ENCODE data around the gene NKD2.

NKD2 gene

GRCh38 chr5:1032011-1032410 is 23.4 kb downstream of the NKD2 start:
- DNase-seq, result no peak

DNA sequence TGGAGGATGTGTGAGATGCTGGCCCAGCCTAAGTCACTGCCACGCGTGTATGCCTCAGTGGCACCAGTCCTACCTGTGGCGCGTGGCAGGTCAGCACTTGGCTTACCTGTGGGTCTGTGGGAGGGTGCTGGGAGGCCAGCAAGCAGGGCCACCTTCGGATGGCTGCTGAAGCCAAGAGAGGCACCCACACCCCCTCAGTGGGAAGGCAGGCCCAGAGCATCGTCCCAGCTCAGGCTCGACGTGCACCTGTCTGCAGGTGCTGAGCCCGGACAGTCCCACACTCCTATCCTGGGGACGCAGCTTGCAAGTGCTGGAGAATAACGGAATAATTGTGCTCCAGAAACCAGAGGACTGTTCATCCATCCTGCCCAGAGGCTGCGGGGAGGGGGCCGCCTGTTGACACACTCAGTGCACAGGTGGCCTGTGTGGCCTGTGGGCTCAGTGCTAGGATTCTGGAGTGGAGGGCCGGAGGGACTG is 24.0 kb downstream of the NKD2 start:
- no peak for DNase-seq

DNA sequence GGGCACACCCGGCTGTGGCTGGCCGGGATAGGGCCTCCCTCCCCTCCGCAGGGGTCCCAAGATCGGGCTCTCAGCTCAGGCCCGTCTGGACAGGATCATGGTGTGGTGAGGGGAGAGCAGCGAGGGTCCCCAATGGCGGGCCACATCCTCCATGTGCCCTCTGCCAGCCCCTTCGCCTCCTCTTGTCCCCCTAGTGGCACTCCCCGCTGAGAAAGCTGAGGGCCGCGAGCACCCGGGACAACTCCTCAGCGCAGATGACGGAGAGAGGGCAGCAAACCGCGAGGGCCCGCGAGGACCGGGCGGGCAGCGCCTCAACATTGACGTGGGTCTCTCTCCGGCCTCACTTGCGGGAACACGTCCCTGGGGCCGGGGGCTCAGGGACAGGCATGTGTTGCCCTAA is 24.6 kb downstream of the NKD2 start:
- DNase-seq, result no peak

- DNase-seq, result no peak
Measured at GRCh38 chr5:1033606-1034420, 25.2 kb downstream of the NKD2 start.

DNA sequence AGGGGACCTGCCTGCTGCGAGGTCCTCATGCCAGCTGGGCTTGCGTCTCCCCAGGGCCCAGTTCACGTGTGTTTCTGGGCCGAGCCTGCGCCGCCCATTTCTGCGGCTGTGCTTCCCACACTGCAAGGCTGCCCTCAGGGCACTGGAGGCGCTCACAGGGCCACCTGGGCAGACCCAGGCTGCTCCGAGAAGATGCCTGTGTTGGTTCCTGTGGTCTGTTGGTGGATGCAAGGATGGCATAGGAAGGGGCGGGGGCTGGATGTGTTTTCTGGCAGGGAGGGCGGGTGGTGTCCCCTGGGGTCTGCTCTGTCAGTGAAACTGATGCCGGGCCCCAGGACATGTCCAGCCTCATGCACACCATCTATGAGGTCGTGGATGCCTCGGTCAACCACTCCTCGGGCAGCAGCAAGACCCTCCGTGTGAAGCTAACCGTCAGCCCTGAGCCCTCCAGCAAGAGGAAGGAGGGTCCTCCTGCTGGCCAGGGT is 25.9 kb downstream of the NKD2 start:
- DNase-seq, result no peak

DNA sequence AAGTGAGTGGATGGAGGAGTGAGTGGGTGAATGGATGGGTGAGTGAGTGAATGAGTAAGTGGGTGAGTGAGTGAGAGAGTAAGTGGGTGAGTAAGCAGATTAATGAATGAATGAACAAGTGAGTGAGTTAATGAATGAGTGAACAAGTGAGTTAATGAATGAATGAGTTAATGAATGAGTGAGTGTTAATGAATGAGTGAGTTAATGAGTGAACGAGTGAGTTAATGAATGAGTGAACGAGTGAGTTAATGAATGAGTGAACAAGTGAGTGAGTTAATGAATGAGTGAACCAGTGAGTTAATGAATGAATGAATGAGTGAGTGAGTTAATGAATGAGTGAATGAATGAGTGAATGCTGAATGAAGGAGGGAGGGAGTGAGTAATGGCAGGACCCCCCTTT is 26.4 kb downstream of the NKD2 start:
- DNase-seq, result no peak

- DNase-seq, result no peak
Measured at GRCh38 chr5:1035421-1036405, 27.1 kb downstream of the NKD2 start.

GRCh38 chr5:1036504-1037122 is 28.0 kb downstream of the NKD2 start:
- no peak for DNase-seq

- peak; percentile 5 for DNase-seq
Measured at GRCh38 chr5:1037123-1037670, 28.6 kb downstream of the NKD2 start.

- no peak for DNase-seq
Measured at GRCh38 chr5:1037671-1038416, 29.2 kb downstream of the NKD2 start.

GRCh38 chr5:1038417-1039209 is 30.0 kb downstream of the NKD2 start:
- no peak for DNase-seq

DNA sequence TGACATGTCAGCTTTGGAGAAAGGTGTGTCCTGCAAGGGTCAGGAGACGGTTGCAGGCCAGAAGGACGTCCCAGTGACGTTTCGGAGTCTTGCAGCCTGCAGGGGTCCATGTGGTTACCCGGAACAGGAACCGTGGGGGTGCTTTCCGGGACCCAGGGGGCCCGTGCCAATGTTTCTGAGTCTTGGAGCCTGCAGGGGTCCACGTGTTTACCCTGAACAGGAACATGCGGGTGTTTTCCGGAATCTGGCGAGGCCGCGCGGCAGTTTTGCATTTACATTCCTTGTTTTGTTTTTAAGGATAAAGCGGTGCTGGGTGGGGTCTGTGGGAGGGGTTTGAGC is 30.6 kb downstream of the NKD2 start:
- DNase-seq, result no peak

GRCh38 chr5:1039706-1040260 is 31.2 kb downstream of the NKD2 start:
- DNase-seq, result no peak

GRCh38 chr5:1040571-1040970 is 32.0 kb downstream of the NKD2 start:
- DNase-seq, result no peak

DNA sequence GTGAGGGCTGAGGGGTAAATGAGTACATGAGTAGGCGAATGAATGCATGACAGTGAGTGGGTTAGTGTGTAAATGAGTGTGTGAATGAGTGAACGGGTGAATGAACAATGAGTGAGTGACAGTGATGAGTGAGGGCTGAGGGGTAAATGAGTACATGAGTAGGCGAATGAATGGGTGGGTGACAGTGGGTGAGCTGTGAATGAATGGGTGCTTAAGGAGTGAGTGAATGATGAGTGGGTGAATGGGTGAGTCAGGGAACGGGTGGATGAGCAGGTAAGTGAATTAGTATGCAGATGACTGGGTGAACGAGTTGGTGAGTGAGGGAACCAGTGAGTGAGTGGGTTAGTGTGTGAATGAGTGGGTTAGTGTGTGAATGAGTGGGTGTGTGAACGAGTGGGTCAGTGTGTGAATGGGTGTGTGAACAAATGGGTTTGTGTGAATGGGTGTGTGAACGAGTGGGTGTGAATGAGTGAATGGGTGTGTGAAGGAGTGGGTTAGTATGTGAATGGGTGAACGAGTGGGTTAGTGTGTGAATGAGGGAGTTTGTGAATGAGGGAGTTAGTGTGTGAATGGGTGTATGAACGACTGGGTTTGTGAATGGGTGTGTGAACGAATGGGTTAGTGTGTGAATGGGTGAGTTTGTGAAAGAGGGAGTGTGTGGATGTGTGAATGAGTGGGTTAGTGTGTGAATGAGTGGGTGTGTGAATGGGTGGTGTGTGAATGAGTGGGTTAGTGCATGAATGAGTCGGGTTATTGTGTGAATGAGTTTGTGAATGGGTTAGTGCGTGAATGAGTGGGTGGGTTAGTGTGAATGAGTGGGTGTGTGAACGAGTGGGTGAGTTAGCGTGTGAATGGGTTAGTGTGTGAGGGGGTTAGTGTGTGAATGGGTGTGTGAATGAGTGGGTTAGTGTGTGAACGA is 32.9 kb downstream of the NKD2 start:
- DNase-seq, result no peak

DNA sequence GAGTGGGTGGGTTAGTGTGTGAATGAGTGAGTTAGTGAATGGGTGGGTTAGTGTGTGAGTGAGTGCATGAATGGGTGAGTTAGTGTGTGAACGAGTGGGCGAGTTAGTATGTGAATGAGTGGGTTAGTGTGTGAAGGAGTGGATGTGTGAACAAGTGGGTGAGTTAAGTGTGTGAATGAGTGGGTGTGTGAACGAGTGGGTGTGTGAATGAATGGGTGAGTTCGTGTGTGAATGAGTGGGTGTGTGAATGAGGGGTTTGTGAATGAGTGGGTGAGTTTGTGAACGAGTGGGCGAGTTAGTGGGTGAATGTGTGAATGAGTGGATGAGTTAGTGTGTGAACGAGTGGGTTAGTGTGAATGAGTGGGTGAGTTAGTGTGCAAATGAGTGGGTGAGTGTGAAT is 34.0 kb downstream of the NKD2 start:
- DNase-seq, result no peak

DNA sequence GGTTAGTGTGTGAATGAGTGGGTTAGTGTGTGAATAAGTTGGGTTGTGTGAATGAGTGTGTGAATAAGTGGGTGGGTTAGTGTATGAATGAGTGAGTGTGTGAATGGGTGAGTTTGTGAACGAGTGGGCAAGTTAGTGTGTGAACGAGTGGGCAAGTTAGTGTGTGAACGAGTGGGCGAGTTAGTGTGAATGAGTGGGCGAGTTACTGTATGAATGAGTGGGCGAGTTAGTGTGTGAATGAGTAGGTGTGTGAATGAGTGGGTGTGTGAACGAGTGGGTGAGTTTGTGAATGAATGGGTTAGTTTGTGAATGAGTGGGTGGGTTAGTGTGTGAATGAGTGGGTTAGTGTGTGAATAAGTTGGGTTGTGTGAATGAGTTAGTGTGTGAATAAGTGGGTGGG is 34.7 kb downstream of the NKD2 start:
- no peak for DNase-seq

DNA sequence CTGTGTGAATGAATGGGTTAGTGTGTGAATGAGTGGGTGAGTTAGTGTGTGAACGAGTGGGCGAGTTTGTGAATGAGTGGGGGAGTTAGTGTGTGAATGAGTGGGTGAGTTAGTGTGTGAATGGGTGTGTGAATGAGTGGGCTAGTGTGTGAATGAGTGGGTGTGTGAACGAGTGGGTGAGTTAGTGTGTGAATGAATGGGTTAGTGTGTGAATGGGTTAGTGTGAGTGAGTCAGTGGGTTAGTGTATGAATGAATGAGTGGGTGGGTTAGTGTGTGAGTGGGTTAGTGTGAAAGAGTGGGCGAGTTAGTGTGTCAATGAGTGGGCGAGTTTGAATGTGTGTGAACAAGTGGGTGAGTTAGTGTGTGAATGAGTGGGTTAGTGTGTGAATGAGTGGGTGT is 35.5 kb downstream of the NKD2 start:
- DNase-seq, result no peak

DNA sequence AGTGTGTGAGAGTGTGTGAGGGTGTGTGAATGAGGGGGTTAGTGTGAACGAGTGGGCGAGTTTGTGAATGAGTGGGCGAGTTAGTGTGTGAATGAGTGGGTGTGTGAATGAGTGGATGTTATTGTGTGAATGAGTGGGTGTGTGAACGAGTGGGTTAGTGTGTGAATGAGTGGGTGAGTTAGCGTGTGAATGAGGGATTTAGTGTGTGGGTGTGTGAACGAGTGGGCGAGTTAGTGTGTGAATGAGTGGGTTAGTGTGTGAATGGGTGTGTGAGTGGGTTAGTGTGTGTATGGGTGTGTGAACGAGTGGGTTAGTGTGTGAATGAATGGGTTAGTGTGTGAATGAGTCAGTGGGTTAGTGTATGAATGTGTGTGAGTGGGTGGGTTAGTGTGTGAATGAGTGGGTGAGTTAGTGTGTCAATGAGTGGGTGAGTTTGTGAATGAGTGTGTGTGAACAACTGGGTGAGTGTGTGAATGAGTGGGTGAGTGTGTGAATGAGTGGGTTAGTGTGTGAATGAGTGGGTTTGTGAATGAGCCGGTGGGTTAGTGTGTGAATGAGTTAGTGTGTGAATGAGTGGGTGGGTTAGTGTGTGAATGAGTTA is 37.5 kb downstream of the NKD2 start:
- no peak for DNase-seq
